HepG2 (cell line): ENCODE results near the gene GLIPR1L2. TPM values are rescaled to one million over a fixed set of nuclear protein-coding genes. Genes with fewer than 3 reads are reported as not detected.

ENCODE experiments used
- BATF2 ChIP-seq: sonication (generic); formaldehyde crosslinking; IDR thresholded peaks from 2 replicates; pipeline ENCODE4 v1.8.0; 2022; ENCODE audit warnings: mild to moderate bottlenecking, missing genetic modification reagents, moderate library complexity
- ERF ChIP-seq: IDR thresholded peaks from 2 replicates; pipeline ENCODE4 v1.6.1; 2018; ENCODE audit warnings: missing biosample characterization, missing genetic modification reagents
- FOXA1 ChIP-seq, 2 experiments: fragments of 450-650 bp in 1 of 2; sonication (generic) in 1 of 2; formaldehyde crosslinking in 1 of 2; IDR thresholded peaks; 2 replicates each; pipeline versions ENCODE4 v1.4.0 to v1.6.1; 2016 to 2020; ENCODE audit warnings: missing genetic modification reagents in 1 of 2
- GTF3A ChIP-seq: sonication (generic); formaldehyde crosslinking; conservative IDR thresholded peaks from 2 replicates; pipeline ENCODE4 v1.4.0; 2020; ENCODE audit warnings: mild to moderate bottlenecking, missing genetic modification reagents
- GZF1 ChIP-seq: sonication (generic); formaldehyde crosslinking; IDR thresholded peaks from 2 replicates; pipeline ENCODE4 v1.5.1; 2020; ENCODE audit warnings: mild to moderate bottlenecking, missing genetic modification reagents
- HMGA1 ChIP-seq: sonication (generic); formaldehyde crosslinking; conservative IDR thresholded peaks from 2 replicates; pipeline ENCODE4 v1.4.0; 2020; ENCODE audit warnings: missing genetic modification reagents
- HOXA9 ChIP-seq: sonication (generic); formaldehyde crosslinking; IDR thresholded peaks from 2 replicates; pipeline ENCODE4 v1.8.1; 2022; ENCODE audit warnings: missing genetic modification reagents, mild to moderate bottlenecking, moderate library complexity, borderline replicate concordance
- MAFK ChIP-seq, 2 experiments: IDR thresholded peaks in 1 of 2; conservative IDR thresholded peaks in 1 of 2; 2 replicates each; pipeline ENCODE4 v1.6.1; 2011; ENCODE audit warnings: improper control_type of control experiment in 2 of 2, low read length in 2 of 2
- MEIS2 ChIP-seq: sonication (generic); formaldehyde crosslinking; IDR thresholded peaks from 2 replicates; pipeline ENCODE4 v1.9.0; 2021; ENCODE audit warnings: mild to moderate bottlenecking, missing genetic modification reagents
- NONO ChIP-seq, 2 experiments: fragments of 450-650 bp in 1 of 2; sonication (generic) in 1 of 2; formaldehyde crosslinking in 1 of 2; IDR thresholded peaks in 1 of 2; conservative IDR thresholded peaks in 1 of 2; 2 replicates each; pipeline versions ENCODE4 v1.6.1 to v1.8.0; 2017 to 2022; ENCODE audit warnings: mild to moderate bottlenecking in 1 of 2, missing genetic modification reagents in 1 of 2, moderate library complexity in 1 of 2
- POLR2A ChIP-seq, 2 experiments: IDR thresholded peaks; 2 replicates each; pipeline ENCODE4 v1.6.1; 2011; ENCODE audit warnings: low read depth in 2 of 2, low read length in 2 of 2, mild to moderate bottlenecking in 1 of 2, moderate library complexity in 1 of 2; ENCODE audit not compliant: insufficient read depth in 1 of 2
- PRDM10 ChIP-seq: sonication (generic); formaldehyde crosslinking; IDR thresholded peaks from 2 replicates; pipeline ENCODE4 v1.4.0; 2020; ENCODE audit warnings: low read depth, missing genetic modification reagents
- RFXAP ChIP-seq: sonication (generic); formaldehyde crosslinking; IDR thresholded peaks from 2 replicates; pipeline ENCODE4 v1.4.0; 2020; ENCODE audit warnings: missing genetic modification reagents, borderline replicate concordance
- SMARCE1 ChIP-seq: fragments of 450-650 bp; IDR thresholded peaks from 2 replicates; pipeline ENCODE4 v1.6.1; 2017; ENCODE audit warnings: borderline replicate concordance
- SP5 ChIP-seq: IDR thresholded peaks from 2 replicates; pipeline ENCODE4 v1.6.1; 2016; ENCODE audit warnings: low read depth, borderline replicate concordance
- STAG1 ChIP-seq: sonication (generic); formaldehyde crosslinking; IDR thresholded peaks from 2 replicates; pipeline ENCODE4 v1.4.0; 2020; ENCODE audit warnings: missing genetic modification reagents
- TAF15 ChIP-seq: fragments of 200-400 bp; formaldehyde crosslinking; IDR thresholded peaks from one replicate; pipeline ENCODE4 v1.6.1; 2018; ENCODE audit warnings: mild to moderate bottlenecking, low read depth, low read length; ENCODE audit not compliant: poor library complexity, severe bottlenecking
- THYN1 ChIP-seq: sonication (generic); formaldehyde crosslinking; IDR thresholded peaks from 2 replicates; pipeline ENCODE4 v1.8.1; 2023; ENCODE audit warnings: low read depth, mild to moderate bottlenecking, moderate library complexity, missing genetic modification reagents, borderline replicate concordance
- ZNF180 ChIP-seq: sonication (generic); formaldehyde crosslinking; IDR thresholded peaks from 2 replicates; pipeline ENCODE4 v1.4.0; 2020; ENCODE audit warnings: low read depth, missing genetic modification reagents, borderline replicate concordance
- ZNF367 ChIP-seq: sonication (generic); formaldehyde crosslinking; IDR thresholded peaks from 2 replicates; pipeline ENCODE4 v1.4.0; 2020; ENCODE audit warnings: missing genetic modification reagents, borderline replicate concordance
- ZNF558 ChIP-seq: sonication (generic); formaldehyde crosslinking; IDR thresholded peaks from 2 replicates; pipeline ENCODE4 v1.9.0; 2022; ENCODE audit warnings: mild to moderate bottlenecking, missing genetic modification reagents, borderline replicate concordance
- ZNF629 ChIP-seq: sonication (generic); formaldehyde crosslinking; conservative IDR thresholded peaks from 2 replicates; pipeline ENCODE4 v1.5.0; 2020; ENCODE audit warnings: missing genetic modification reagents
- ZNF772 ChIP-seq: sonication (generic); formaldehyde crosslinking; IDR thresholded peaks from 2 replicates; pipeline ENCODE4 v1.5.0; 2020; ENCODE audit warnings: mild to moderate bottlenecking, missing genetic modification reagents
- ZNF780A ChIP-seq: sonication (generic); formaldehyde crosslinking; IDR thresholded peaks from 2 replicates; pipeline ENCODE4 v1.8.0; 2022; ENCODE audit warnings: mild to moderate bottlenecking, missing genetic modification reagents, moderate library complexity
- ZNF782 ChIP-seq: sonication (generic); formaldehyde crosslinking; IDR thresholded peaks from 2 replicates; pipeline ENCODE4 v1.4.0; 2020; ENCODE audit warnings: missing genetic modification reagents, mild to moderate bottlenecking, borderline replicate concordance
- polyA plus RNA-seq, 8 experiments: library from polyadenylated mRNA; depleted of rRNA in 3 of 8; stranded (reverse) in 7 of 8; unstranded in 1 of 8; fragments of >200 nt; fragmentation: Illumina TruSeq in 4 of 8; extraction: Trizol in 4 of 8; gene quantifications; 2 replicates each; pipeline versions ENCODE4 v1.2.1 to v1.2.3, GENCODE V29; 2011 to 2016; ENCODE audit warnings: low read depth in 4 of 8, missing spikeins in 1 of 8, mixed read lengths in 1 of 8; ENCODE audit not compliant: insufficient read depth in 1 of 8
- total RNA-seq, 5 experiments: library from RNA; depleted of rRNA; stranded (reverse); fragments of >200 nt; fragmentation: Illumina TruSeq; extraction: Trizol; gene quantifications; 2 replicates each; pipeline ENCODE4 v1.2.3, GENCODE V29; 2016; ENCODE audit warnings: low read depth in 1 of 5
- TF ChIP-seq, protein P1 (sequence below), 2 experiments: fragments of 450-650 bp in 1 of 2; sonication (generic) in 1 of 2; formaldehyde crosslinking; IDR thresholded peaks; 2 replicates each; pipeline versions ENCODE4 v1.5.0 to v1.8.0; 2020 to 2022; ENCODE audit warnings: mild to moderate bottlenecking in 1 of 2, missing genetic modification reagents in 1 of 2

GLIPR1L2 gene
- total and polyA plus RNA-seq, 2 of the 13 experiments (the other 11 are each of a cell fraction or from before 2014, with no cell fraction given): not detected

- TF ChIP-seq ZNF772 (CRISPR knock-in tag) (no peak), THYN1 (CRISPR knock-in tag) (no peak), GTF3A (CRISPR knock-in tag) (no peak), TAF15 (no peak), ZNF367 (CRISPR knock-in tag) (no peak), ZNF780A (CRISPR knock-in tag) (no peak), RFXAP (CRISPR knock-in tag) (no peak), NONO (IDR thresholded peaks at IDR 0.05) (no peak), NONO (CRISPR knock-in tag; conservative IDR thresholded peaks at IDR 0.05) (no peak), HOXA9 (CRISPR knock-in tag) (no peak), BATF2 (CRISPR knock-in tag) (no peak), FOXA1 (IDR thresholded peaks at IDR 0.05) (no peak), FOXA1 (CRISPR knock-in tag; IDR thresholded peaks at IDR 0.05) (0 out of 2 replicates have a peak, but pooled peaks have one; percentile 8), SMARCE1 (no peak), MAFK (conservative IDR thresholded peaks at IDR 0.05 in 1 of 2, IDR thresholded peaks at IDR 0.05 in 1 of 2; ENCODE audit: low read length in 2 of 2) (no peak), GZF1 (CRISPR knock-in tag) (no peak), STAG1 (CRISPR knock-in tag) (no peak), MEIS2 (CRISPR knock-in tag) (no peak), ZNF782 (CRISPR knock-in tag) (no peak), HMGA1 (CRISPR knock-in tag) (no peak), ZNF180 (CRISPR knock-in tag) (no peak), ZNF629 (CRISPR knock-in tag) (no peak), POLR2A (IDR thresholded peaks at IDR 0.05; ENCODE audit: insufficient read depth in 1 of 2, low read depth in 2 of 2, low read length in 2 of 2) (no peak), ERF (CRISPR knock-in tag) (no peak), SP5 (no peak), ZNF558 (CRISPR knock-in tag) (no peak), PRDM10 (CRISPR knock-in tag) (no peak)
- TF ChIP-seq, protein P1, sequence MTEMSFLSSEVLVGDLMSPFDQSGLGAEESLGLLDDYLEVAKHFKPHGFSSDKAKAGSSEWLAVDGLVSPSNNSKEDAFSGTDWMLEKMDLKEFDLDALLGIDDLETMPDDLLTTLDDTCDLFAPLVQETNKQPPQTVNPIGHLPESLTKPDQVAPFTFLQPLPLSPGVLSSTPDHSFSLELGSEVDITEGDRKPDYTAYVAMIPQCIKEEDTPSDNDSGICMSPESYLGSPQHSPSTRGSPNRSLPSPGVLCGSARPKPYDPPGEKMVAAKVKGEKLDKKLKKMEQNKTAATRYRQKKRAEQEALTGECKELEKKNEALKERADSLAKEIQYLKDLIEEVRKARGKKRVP (CRISPR knock-in tag; IDR thresholded peaks at IDR 0.05): no peak
These were observed 53.7 kb downstream of the GLIPR1L2 start (continued) for GRCh38 chr12:75444429-75445136.
